AG04450 (cell line): ENCODE results near the gene GRB14. TPM values are rescaled to one million over a fixed set of nuclear protein-coding genes. Genes with fewer than 3 reads are reported as not detected.

Source experiments
- CTCF ChIA-PET: fragments of 300-600, 350-600 bp; formaldehyde crosslinking; extraction: SDS; loops from one replicate; lab custom pipeline; 2022; ENCODE audit warnings: antibody characterized with exemption, inconsistent platforms; lab: Charles Lee
- POLR2A ChIA-PET: fragments of 350-600 bp; formaldehyde crosslinking; extraction: SDS; loops from one replicate; lab custom pipeline; 2021; ENCODE audit warnings: antibody characterized with exemption, inconsistent platforms; lab: Yijun Ruan, JAX
- DNase-seq: peaks from one replicate; pipeline ENCODE4 v3.0.0-alpha.2; 2011; ENCODE audit warnings: low read depth, low spot score
- H3K27ac ChIP-seq: one replicate; pipeline ENCODE4 v1.5.1; 2012; ENCODE audit warnings: low read depth, low read length, control low read depth
- H3K27me3 ChIP-seq: one replicate; pipeline ENCODE4 v1.6.0; 2012; ENCODE audit warnings: low read length; ENCODE audit not compliant: control insufficient read depth, insufficient read depth
- H3K4me3 ChIP-seq: 2 replicates; pipeline ENCODE4 v1.5.1; 2011; ENCODE audit warnings: mild to moderate bottlenecking, low read depth, low read length, control low read depth
- H3K9me3 ChIP-seq: 2 replicates; pipeline ENCODE4 v1.5.1; 2012; ENCODE audit warnings: low read length; ENCODE audit not compliant: control insufficient read depth, insufficient read depth
- polyA plus RNA-seq: library from polyadenylated mRNA; depleted of rRNA; stranded (reverse); fragments of >200 nt; gene quantifications from 2 replicates; pipeline ENCODE4 v1.2.3, GENCODE V29; 2011
- TF ChIP-seq, protein P1 (sequence below): IDR thresholded peaks from 2 replicates; pipeline ENCODE4 v1.5.1; 2011; ENCODE audit warnings: low read depth, low read length, control low read depth, inconsistent platforms

The GRB14 gene
- polyA plus RNA-seq, 1 experiment: not detected

DNA sequence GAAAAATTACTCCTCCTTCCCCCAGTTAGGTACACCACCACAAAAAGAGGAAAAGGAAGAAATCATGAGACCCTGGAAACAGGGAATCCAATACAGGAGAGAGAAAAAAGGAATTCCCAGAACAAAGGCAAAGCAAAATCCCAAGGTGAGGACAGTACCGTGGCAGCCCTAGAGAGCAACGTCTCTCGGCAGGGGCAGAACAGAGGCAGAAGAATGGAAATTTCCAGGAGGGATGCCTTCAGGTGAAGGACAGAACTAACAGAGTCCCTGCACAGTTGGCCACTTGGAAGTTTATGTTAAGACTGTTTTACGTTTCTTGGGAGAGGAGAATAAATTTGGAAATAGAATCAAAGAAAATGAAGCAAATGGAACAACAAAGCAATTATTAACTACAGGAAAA lies 27.7 kb downstream of the GRB14 start:
- POLR2A ChIA-PET: no interaction called here
- CTCF ChIA-PET: no interaction called here
- DNase-seq: no peak
- H3K9me3 ChIP-seq: no peaks in the 10 kb centered on the region
- H3K4me3 ChIP-seq: no peak overlapping the region
- no peaks in the 10 kb centered on the region for H3K27me3 ChIP-seq
- TF ChIP-seq, protein P1, sequence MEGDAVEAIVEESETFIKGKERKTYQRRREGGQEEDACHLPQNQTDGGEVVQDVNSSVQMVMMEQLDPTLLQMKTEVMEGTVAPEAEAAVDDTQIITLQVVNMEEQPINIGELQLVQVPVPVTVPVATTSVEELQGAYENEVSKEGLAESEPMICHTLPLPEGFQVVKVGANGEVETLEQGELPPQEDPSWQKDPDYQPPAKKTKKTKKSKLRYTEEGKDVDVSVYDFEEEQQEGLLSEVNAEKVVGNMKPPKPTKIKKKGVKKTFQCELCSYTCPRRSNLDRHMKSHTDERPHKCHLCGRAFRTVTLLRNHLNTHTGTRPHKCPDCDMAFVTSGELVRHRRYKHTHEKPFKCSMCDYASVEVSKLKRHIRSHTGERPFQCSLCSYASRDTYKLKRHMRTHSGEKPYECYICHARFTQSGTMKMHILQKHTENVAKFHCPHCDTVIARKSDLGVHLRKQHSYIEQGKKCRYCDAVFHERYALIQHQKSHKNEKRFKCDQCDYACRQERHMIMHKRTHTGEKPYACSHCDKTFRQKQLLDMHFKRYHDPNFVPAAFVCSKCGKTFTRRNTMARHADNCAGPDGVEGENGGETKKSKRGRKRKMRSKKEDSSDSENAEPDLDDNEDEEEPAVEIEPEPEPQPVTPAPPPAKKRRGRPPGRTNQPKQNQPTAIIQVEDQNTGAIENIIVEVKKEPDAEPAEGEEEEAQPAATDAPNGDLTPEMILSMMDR: no peak
- no peak overlapping the region for H3K27ac ChIP-seq

DNA sequence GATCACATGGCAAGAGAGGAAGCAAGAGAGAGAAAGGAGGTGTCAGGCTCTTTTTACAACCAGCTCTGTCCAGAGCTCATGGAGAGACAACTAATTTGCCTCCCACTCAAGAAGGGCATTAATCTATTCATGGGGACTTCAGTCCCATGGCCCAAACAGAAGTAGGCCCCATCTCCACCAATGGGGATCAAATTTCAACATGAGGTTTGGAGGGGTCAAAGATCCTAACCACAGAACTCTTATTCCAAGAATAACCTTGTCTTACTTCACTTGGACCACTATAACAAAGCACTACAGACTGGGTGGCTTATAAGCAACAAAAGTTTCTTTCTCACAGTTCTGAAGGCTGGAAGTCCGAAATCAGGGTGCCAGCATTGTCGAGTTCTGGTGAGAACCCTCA lies 31.8 kb downstream of the GRB14 start:
- no peak for DNase-seq
- ChIA-PET POLR2A (no interaction called here), CTCF (interaction anchor here (0.6 kb wide), 1 partner anchor 614 kb away, joined by 3 read pairs; the partner anchor contains the start of gene SCN3A)
- no peaks in the 10 kb centered on the region for H3K9me3 ChIP-seq
- H3K27ac ChIP-seq: no peak overlapping the region
- no peaks in the 10 kb centered on the region for H3K27me3 ChIP-seq
- H3K4me3 ChIP-seq: no peak overlapping the region
- TF ChIP-seq, protein P1: no peak

DNA sequence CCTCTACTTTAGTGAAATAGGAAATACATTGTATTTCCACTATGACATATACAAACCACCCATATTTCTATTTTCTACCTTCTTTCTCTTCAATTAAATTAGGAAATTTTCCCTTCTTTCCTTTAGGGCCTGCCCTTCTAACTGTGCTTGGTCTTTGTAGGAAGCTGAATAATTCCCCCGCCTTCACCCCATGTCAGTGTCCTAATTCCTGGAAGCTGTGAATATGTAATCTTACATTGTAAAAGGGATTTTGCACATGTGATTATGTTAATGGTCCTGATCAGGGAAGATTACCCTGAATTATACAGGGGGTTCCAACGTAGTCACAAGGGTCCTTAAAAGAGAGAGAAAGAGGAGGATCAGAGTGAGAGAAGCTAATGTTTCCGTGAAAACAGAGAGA lies 40.2 kb downstream of the GRB14 start:
- Histone ChIP-seq H3K4me3 (no peak overlapping the region), H3K9me3 (no peaks in the 10 kb centered on the region), H3K27me3 (no peaks in the 10 kb centered on the region), H3K27ac (no peak overlapping the region)
- no peak for DNase-seq
- TF ChIP-seq, protein P1: no peak
- POLR2A ChIA-PET: no interaction called here
- CTCF ChIA-PET: interaction anchor here (1.0 kb wide), 1 partner anchor 21 kb away, joined by 3 read pairs; no protein-coding TSS in a partner anchor

DNA sequence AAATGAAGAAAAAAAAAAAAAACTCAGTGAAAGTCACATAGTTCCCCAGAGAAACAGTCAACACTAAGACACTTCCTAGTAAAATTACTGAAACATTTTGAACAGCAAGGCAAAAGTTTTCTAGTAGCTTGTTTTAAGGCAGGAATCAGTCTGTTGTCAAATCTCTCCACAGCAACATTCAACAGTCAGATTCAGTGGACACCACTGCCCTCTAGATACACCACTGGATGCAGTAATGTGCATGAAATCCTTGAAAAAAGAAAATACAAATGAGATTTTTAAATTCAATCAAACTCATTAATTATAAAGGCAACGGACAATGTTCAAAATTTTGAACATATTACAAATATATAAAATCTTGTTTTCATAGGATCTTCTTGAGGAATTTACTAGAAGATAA lies 46.4 kb downstream of the GRB14 start:
- Histone ChIP-seq H3K4me3 (no peak overlapping the region), H3K27ac (no peak overlapping the region), H3K27me3 (no peaks in the 10 kb centered on the region), H3K9me3 (no peaks in the 10 kb centered on the region)
- no peak for DNase-seq
- ChIA-PET CTCF (interaction anchor here (1.5 kb wide), 1 partner anchor 15 kb away, joined by 12 read pairs; no protein-coding TSS in a partner anchor), POLR2A (no interaction called here)
- TF ChIP-seq, protein P1: no peak

DNA sequence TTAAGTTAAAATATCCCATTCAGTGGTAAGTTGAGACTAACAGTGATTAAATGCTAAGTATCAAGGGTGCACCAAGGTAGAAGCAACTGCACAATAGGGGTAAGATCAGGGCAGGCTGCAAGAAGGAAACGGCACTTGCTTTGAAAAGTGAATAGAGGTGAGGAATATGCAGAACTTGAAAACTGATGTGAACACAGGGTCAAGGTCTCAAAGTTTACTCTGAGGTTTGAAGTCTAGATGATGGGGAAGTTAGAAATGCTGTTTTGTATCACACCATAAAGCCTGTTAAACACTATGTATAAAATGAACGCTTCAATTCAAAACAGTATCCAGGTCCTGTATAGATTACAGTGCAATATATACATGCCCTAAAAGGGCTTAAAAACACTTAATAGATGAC lies 50.8 kb downstream of the GRB14 start:
- Histone ChIP-seq H3K4me3 (no peak overlapping the region), H3K27me3 (no peaks in the 10 kb centered on the region), H3K9me3 (no peaks in the 10 kb centered on the region), H3K27ac (no peak overlapping the region)
- POLR2A ChIA-PET: no interaction called here
- CTCF ChIA-PET: interaction anchor here (2.2 kb wide), 1 partner anchor 10 kb away, joined by 18 read pairs; no protein-coding TSS in a partner anchor
- no peak for DNase-seq
- TF ChIP-seq, protein P1: no peak
